Stimulated activated CD4-positive, alpha-beta T cell treated with anti-CD3 and anti-CD28 coated beads, Interleukin-1b, Interleukin-23, amount 100 ng/mL, for 4 hours (primary cell): ENCODE results near the gene FAIM2.

Source experiments
- DNase-seq, 2 donors: peaks; one replicate each; pipeline ENCODE4 v3.0.0-alpha.2; 2020; ENCODE audit warnings: low read depth in 2 of 2

Gene FAIM2

DNA sequence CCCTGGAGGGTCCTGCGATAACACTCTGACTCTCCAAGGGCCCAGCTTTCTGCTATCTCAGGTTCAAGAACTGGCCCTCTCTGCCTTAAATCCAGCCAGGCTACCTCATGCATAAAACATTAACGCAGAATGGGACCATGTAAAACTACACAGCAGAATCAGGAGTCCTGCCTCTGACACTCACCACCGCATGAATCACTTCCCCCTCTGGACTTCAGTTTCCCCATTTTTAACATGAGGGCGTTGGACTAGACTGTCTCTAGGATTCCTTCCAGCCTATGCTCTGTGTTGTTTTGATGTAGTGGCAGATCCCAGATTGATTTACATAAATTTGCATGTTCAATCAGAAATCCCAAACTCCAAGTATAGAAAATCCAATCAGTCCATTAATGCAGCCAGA lies 78.8 kb downstream of the FAIM2 start:
- DNase-seq = no peak

DNA sequence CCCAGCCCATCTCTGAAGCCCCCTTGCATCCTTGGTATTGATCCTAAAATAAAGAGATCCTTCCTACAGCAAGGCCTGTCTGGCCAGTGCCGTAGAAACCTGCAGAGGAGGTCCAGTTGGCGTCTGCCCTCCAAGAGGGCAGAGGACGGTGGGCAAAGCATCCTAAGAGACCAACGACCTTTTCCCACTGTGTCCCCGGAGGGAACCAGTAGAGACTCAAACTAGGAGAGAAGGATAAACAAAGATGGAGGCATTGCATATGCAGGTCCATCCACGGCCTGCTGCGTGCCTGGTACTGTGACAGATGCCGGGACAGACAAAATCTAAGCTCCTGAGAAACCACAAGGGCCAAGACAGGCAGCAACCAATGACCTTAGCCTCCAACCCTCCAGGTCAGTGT lies 79.3 kb downstream of the FAIM2 start:
- no peak for DNase-seq

GRCh38 chr12:49823951-49824350 lies 79.7 kb downstream of the FAIM2 start:
- DNase-seq = no peak

- DNase-seq = no peak
Measured at GRCh38 chr12:49823350-49823749, 80.3 kb downstream of the FAIM2 start.

DNA sequence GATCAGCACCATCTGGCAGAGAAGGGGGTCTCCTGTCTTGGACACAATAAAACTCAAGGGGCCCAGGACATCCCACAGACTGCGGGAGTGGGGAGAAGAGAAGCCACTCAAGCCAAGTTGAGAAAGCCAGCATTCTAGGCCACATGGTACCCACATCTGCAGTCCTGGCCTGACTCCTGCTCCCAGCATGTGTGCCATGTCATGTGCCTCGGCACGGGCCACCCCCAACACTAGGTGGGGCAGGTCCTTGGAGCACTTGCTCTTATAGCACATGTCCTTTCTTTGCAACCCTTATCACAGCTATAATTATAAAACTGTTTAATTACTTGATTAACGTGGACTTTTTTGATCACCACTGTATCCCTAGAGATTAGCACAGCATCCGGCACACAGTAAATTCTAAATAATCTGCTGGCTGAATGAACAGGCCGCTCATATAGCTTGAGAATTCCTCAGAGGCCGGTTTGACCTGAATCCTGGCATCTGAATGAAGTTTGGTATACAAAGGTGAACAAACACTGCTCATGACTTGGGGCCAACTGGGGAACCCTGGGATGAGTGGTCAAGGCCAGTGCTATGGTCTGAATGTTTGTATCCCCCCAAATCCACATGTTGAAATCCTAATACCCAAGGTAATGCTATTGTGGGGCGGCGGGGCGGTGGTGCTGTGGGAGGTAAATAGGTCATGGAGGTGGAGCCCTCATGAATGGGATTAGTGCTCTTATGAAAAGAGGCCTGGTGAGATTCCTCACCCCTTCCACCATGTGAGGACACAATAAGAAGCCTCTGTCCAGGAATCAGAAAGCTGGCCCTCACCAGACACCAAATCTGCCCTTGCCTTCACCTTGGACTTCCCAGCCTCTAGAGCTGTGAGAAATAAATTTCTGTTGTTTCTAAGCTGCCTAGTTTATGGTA lies 82.1 kb downstream of the FAIM2 start:
- no peak for DNase-seq

GRCh38 chr12:49819786-49820185 lies 83.9 kb downstream of the FAIM2 start:
- DNase-seq = no peak

GRCh38 chr12:49818241-49818895 lies 85.3 kb downstream of the FAIM2 start:
- no peak for DNase-seq
